Ovary (tissue), 3 donors: ENCODE results near the gene GLB1L2.

Experiments
- POLR2A ChIP-seq: fragments of 450-650 bp; IDR thresholded peaks from one replicate; pipeline ENCODE4 v1.6.1; 2017; ENCODE audit warnings: antibody characterized with exemption, mild to moderate bottlenecking, moderate library complexity
- TF ChIP-seq, protein P1 (sequence below), 3 donors: fragments of 450-650 bp in 2 of 3; fragments of 200-600 bp in 1 of 3; IDR thresholded peaks; one replicate each; pipeline versions ENCODE4 v1.5.1 to v1.8.0; 2016 to 2022; ENCODE audit warnings: antibody characterized with exemption in 3 of 3, mild to moderate bottlenecking in 1 of 3
- donor health status: DM: no; HTN: no; CAD: no.

DNA sequence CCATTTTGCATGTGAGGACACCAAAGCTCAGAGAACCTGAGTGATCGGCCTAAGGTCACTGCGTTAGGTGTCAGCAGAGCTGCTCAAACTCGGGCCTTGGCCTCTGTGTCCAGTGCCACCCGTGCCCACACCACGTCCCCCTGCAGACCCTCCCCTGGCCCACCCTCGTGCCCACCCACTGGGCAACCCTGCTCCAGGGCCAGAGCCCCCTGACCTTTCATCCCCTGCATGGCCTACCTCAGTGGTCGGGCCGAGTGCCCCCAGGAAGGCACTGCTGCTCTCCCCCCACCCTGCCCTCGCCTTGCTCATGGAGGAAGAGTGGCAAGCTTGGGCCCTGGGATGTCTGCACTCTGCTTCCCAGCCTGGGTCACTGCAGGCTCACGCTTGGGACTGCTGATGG is 62.5 kb downstream of the GLB1L2 start:
- TF ChIP-seq, protein P1, sequence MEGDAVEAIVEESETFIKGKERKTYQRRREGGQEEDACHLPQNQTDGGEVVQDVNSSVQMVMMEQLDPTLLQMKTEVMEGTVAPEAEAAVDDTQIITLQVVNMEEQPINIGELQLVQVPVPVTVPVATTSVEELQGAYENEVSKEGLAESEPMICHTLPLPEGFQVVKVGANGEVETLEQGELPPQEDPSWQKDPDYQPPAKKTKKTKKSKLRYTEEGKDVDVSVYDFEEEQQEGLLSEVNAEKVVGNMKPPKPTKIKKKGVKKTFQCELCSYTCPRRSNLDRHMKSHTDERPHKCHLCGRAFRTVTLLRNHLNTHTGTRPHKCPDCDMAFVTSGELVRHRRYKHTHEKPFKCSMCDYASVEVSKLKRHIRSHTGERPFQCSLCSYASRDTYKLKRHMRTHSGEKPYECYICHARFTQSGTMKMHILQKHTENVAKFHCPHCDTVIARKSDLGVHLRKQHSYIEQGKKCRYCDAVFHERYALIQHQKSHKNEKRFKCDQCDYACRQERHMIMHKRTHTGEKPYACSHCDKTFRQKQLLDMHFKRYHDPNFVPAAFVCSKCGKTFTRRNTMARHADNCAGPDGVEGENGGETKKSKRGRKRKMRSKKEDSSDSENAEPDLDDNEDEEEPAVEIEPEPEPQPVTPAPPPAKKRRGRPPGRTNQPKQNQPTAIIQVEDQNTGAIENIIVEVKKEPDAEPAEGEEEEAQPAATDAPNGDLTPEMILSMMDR (IDR thresholded peaks at IDR 0.05), result no peak
- TF ChIP-seq POLR2A, result no peak
